Measurements from ENCODE around the gene MAGI3. TPM values are rescaled to one million over a fixed set of nuclear protein-coding genes. Genes with fewer than 3 reads are reported as not detected.

Gene MAGI3
- total and polyA plus RNA-seq, 2 donors (not counting 1 experiment from before 2014, with no cell fraction given) = 0.30 to 0.67 TPM

GRCh38 chr1:113630340-113631327 lies 240.3 kb downstream of the MAGI3 start:
- H3K4me2 ChIP-seq (replicated peaks; ENCODE audit: low read depth, low read length, poor library complexity, severe bottlenecking) = no peak overlapping the region
- Mint-ChIP-seq H3K4me3 (no peak overlapping the region), H3K27me3 (no peaks in the 10 kb centered on the region), H3K9me3 (ENCODE audit: insufficient read depth) (peaks cover 10% of the 10 kb centered on the region), H3K4me1 (no peaks in the 10 kb centered on the region), H3K27ac (no peak overlapping the region)
- H3K4me3 ChIP-seq (ENCODE audit: control extremely low read depth in 1 of 5, extremely low read depth in 1 of 5, insufficient read depth in 1 of 5, low read depth in 2 of 5, low read length in 4 of 5) = no peak overlapping the region
- no peaks in the 10 kb centered on the region for H3K4me1 ChIP-seq (ENCODE audit: control insufficient read depth in 2 of 2, insufficient read depth in 2 of 2, low read length in 2 of 2)
- POLR2A ChIA-PET = no interaction called here
- no peak for DNase-seq
- H3K9ac ChIP-seq (ENCODE audit: low read length) = no peak overlapping the region
- no peak overlapping the region for H2AFZ ChIP-seq (ENCODE audit: insufficient read depth, low read depth, low read length, poor library complexity, severe bottlenecking)
- H3K9me3 ChIP-seq (ENCODE audit: control extremely low read depth in 1 of 3, control insufficient read depth in 2 of 3, insufficient read depth in 1 of 3, low read length in 2 of 3) = peaks cover 0 to 15% (median 3%) of the 10 kb centered on the region in 3 donors
- CTCF ChIA-PET = no interaction called here
- no peak overlapping the region for H3K27ac ChIP-seq (ENCODE audit: low read length in 2 of 2)
- TF ChIP-seq CTCF (IDR thresholded peaks at IDR 0.05) (no peak), EZH2 (IDR thresholded peaks at IDR 0.05; ENCODE audit: borderline replicate concordance, insufficient read depth, low read depth, low read length, poor library complexity, severe bottlenecking) (no peak)
- no peaks in the 10 kb centered on the region for H4K20me1 ChIP-seq (ENCODE audit: control insufficient read depth, insufficient read depth, low read length, poor library complexity, severe bottlenecking)
- H3K27me3 ChIP-seq (replicated peaks in 1 of 4; ENCODE audit: control extremely low read depth in 1 of 4, control insufficient read depth in 3 of 4, insufficient read depth in 4 of 4, low read length in 3 of 4) = no peaks in the 10 kb centered on the region
- no peaks in the 10 kb centered on the region for H3K79me2 ChIP-seq (ENCODE audit: control insufficient read depth, insufficient read depth, low read length)
- no peaks in the 10 kb centered on the region for H3K36me3 ChIP-seq (replicated peaks in 1 of 2; ENCODE audit: control extremely low read depth in 1 of 2, control insufficient read depth in 1 of 2, extremely low read depth in 1 of 2, insufficient read depth in 2 of 2, low read length in 1 of 2)
- no peak for ATAC-seq (ENCODE audit: low read depth)
- 89% methylated on average over 10 of the region's 12 CpGs for WGBS (ENCODE audit: insufficient coverage)
- intact Hi-C loops (cut with micrococcal nuclease) = no loop called here

GRCh38 chr1:113641396-113641795 lies 251.1 kb downstream of the MAGI3 start:
- Mint-ChIP-seq H3K4me3 (no peak overlapping the region), H3K9me3 (ENCODE audit: insufficient read depth) (no peaks in the 10 kb centered on the region), H3K27ac (no peak overlapping the region), H3K4me1 (no peaks in the 10 kb centered on the region), H3K27me3 (peaks cover 3% of the 10 kb centered on the region)
- H3K4me1 ChIP-seq (ENCODE audit: control insufficient read depth in 2 of 2, insufficient read depth in 2 of 2, low read length in 2 of 2) = no peaks in the 10 kb centered on the region
- no peak overlapping the region for H2AFZ ChIP-seq (ENCODE audit: insufficient read depth, low read depth, low read length, poor library complexity, severe bottlenecking)
- no peak overlapping the region for H3K27ac ChIP-seq (ENCODE audit: low read length in 2 of 2)
- H3K27me3 ChIP-seq (replicated peaks in 1 of 4; ENCODE audit: control extremely low read depth in 1 of 4, control insufficient read depth in 3 of 4, insufficient read depth in 4 of 4, low read length in 3 of 4) = no peaks in the 10 kb centered on the region
- H3K4me3 ChIP-seq (ENCODE audit: control extremely low read depth in 1 of 5, extremely low read depth in 1 of 5, insufficient read depth in 1 of 5, low read depth in 2 of 5, low read length in 4 of 5) = no peak overlapping the region
- H4K20me1 ChIP-seq (ENCODE audit: control insufficient read depth, insufficient read depth, low read length, poor library complexity, severe bottlenecking) = no peaks in the 10 kb centered on the region
- H3K4me2 ChIP-seq (replicated peaks; ENCODE audit: low read depth, low read length, poor library complexity, severe bottlenecking) = no peak overlapping the region
- intact Hi-C loops (cut with micrococcal nuclease) = no loop called here
- H3K9me3 ChIP-seq (ENCODE audit: control extremely low read depth in 1 of 3, control insufficient read depth in 2 of 3, insufficient read depth in 1 of 3, low read length in 2 of 3) = peaks cover 0 to 6% (median 0%) of the 10 kb centered on the region in 3 donors
- whole genome bisulfite sequencing (ENCODE audit: insufficient coverage) = no CpG with 5 or more reads among the region's 1 CpG
- no peaks in the 10 kb centered on the region for H3K36me3 ChIP-seq (replicated peaks in 1 of 2; ENCODE audit: control extremely low read depth in 1 of 2, control insufficient read depth in 1 of 2, extremely low read depth in 1 of 2, insufficient read depth in 2 of 2, low read length in 1 of 2)
- POLR2A ChIA-PET = interaction anchor here (0.6 kb wide), 1 partner anchor 137 kb away, joined by 5 read pairs; no protein-coding TSS in a partner anchor
- CTCF ChIA-PET = no interaction called here
- no peak for ATAC-seq (ENCODE audit: low read depth)
- H3K9ac ChIP-seq (ENCODE audit: low read length) = no peak overlapping the region
- DNase-seq = no peak
- TF ChIP-seq EZH2 (IDR thresholded peaks at IDR 0.05; ENCODE audit: borderline replicate concordance, insufficient read depth, low read depth, low read length, poor library complexity, severe bottlenecking) = no peak
- TF ChIP-seq CTCF (IDR thresholded peaks at IDR 0.05) = no peak
- no peaks in the 10 kb centered on the region for H3K79me2 ChIP-seq (ENCODE audit: control insufficient read depth, insufficient read depth, low read length)

All from B cell (primary cell).